ENCODE results near the gene WFDC12.

DNA sequence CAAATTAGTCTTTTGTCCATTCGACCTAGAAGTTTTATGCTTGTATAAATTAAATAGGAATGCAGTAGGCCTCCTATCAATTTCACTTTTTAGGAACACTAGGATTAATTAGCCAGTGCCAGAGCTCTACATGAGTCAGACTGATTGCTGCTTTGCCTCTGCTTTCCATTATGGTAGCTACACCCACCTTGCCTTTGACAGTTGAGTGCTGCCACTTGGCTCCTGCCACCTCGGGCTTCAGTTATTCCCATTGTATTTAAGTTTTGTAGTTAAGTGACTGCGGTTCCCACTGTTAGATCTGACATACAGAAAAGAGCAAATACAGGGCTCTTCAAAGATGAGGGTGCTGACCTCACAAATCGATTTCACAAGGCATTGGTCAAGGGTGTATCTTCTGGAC, 16.6 kb upstream of the WFDC12 start:
- TF ChIP-seq POLR2AphosphoS5 (IDR thresholded peaks at IDR 0.05; ENCODE audit: low read depth, low read length) (no peak), POLR2A (IDR thresholded peaks at IDR 0.05; ENCODE audit: low read depth, low read length) (no peak), TAF1 (IDR thresholded peaks at IDR 0.05; ENCODE audit: borderline replicate concordance, low read depth, low read length) (no peak)
